ENCODE measurements around the gene CLTA. TPM values are rescaled to one million over a fixed set of nuclear protein-coding genes. Genes with fewer than 3 reads are reported as not detected.
A peak's percentile ranks its signal among the peaks of the same experiment; 100 is the strongest.

Gene CLTA
- total and polyA plus RNA-seq, 2 of the 8 experiments (the other 6 are each of a cell fraction or from before 2014, with no cell fraction given) = 137 to 236 TPM

DNA sequence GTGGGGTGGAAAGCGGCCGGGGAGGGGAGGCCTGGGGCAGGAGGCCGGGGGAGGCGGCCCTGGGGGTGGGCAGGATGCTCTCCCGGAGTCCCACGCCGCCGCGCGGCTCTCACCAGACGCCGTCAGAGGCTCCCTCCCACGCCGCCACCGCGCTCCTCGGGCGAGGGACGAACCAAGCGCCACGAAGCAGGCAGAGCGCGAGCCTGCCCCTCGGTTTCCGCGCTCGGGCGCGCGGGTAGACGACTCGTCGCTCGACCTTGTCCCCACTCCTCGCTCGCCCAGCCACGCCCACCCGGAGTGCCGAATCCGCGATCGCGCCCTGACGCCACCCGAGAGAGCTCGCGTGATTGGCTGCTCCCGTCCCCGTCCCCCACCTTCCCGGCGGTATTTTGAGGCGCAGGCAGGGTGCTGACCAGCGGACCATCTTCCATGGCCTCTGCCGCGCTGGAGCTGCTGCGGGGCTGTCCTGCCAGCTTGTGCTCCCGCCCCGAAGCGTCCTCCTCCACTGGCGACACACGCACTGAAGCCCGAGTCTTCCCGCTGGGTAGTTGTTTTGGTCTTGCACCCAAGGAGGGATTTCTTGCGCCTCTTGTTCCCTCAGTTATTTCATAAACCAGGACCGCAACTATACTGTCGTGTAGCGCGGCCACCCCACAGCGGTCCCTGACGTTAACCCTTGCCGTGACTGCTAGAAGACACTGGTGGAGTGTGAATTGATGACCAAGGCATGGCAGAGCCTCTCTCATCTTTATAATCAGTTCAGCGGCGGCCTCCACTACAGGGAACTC, 67.7 kb downstream of the CLTA start, which contains the start of gene GNE (continued):
- TF ChIP-seq, protein P1, sequence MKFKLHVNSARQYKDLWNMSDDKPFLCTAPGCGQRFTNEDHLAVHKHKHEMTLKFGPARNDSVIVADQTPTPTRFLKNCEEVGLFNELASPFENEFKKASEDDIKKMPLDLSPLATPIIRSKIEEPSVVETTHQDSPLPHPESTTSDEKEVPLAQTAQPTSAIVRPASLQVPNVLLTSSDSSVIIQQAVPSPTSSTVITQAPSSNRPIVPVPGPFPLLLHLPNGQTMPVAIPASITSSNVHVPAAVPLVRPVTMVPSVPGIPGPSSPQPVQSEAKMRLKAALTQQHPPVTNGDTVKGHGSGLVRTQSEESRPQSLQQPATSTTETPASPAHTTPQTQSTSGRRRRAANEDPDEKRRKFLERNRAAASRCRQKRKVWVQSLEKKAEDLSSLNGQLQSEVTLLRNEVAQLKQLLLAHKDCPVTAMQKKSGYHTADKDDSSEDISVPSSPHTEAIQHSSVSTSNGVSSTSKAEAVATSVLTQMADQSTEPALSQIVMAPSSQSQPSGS (IDR thresholded peaks at IDR 0.05; ENCODE audit: low read length) = no peak
- TF ChIP-seq HDAC6 (IDR thresholded peaks at IDR 0.05; ENCODE audit: low read depth, low read length) (no peak), YY1 (IDR thresholded peaks at IDR 0.05; ENCODE audit: low read depth, low read length) (peak; percentile 80), SP1 (IDR thresholded peaks at IDR 0.05; ENCODE audit: low read depth, low read length) (peak; percentile 86), KDM1A (IDR thresholded peaks at IDR 0.05; ENCODE audit: borderline replicate concordance, low read length) (no peak), PHF8 (conservative IDR thresholded peaks at IDR 0.05; ENCODE audit: low read depth, low read length) (peak; percentile 74), KDM4A (IDR thresholded peaks at IDR 0.05; ENCODE audit: low read depth, low read length, severe bottlenecking) (peak; percentile 81), CHD1 (IDR thresholded peaks at IDR 0.05; ENCODE audit: low read depth, low read length) (no peak), POLR2A (IDR thresholded peaks at IDR 0.05; ENCODE audit: control extremely low read depth in 1 of 2, low read depth in 2 of 2, low read length in 2 of 2) (peak; percentile 71 to 72), CHD2 (IDR thresholded peaks at IDR 0.05; ENCODE audit: low read length) (0 out of 2 replicates have a peak, but pooled peaks have one; percentile 2), HDAC2 (IDR thresholded peaks at IDR 0.05; ENCODE audit: borderline replicate concordance in 1 of 2, low read depth in 2 of 2, low read length in 2 of 2) (peak; percentile 4 to 43; a peak in 2 of 4 replicates), RXRA (IDR thresholded peaks at IDR 0.05; ENCODE audit: insufficient read depth, low read depth, low read length) (no peak), EGR1 (IDR thresholded peaks at IDR 0.05; ENCODE audit: borderline replicate concordance, low read depth, low read length) (no peak), TBP (IDR thresholded peaks at IDR 0.05; ENCODE audit: low read depth, low read length) (peak; percentile 83; the same call in 1 of the 2 replicates), CREB1 (IDR thresholded peaks at IDR 0.05) (peak; percentile 88)

All from H1 (cell line).